OCI-LY1 (cell line): ENCODE measurements around the gene SKA1.

Experiments
- CTCF ChIP-seq: fragments of 200-600 bp; sonication (generic), shearing (Covaris generic); IDR thresholded peaks from 2 replicates; pipeline ENCODE4 v1.5.1; 2017; ENCODE audit warnings: mild to moderate bottlenecking, antibody characterized with exemption, low read length, moderate library complexity, mixed read lengths
- EZH2 ChIP-seq: fragments of 200-600 bp; sonication (generic), shearing (Covaris generic); IDR thresholded peaks from 2 replicates; pipeline ENCODE4 v1.8.0; 2017; ENCODE audit warnings: borderline replicate concordance, mixed run types, mild to moderate bottlenecking, antibody characterized with exemption, low read length, moderate library complexity, mixed read lengths

GRCh38 chr18:50401888-50402287 is 27.0 kb downstream of the SKA1 start:
- TF ChIP-seq CTCF = no peak
- TF ChIP-seq EZH2 = no peak
